Kidney (tissue), 14 donors: ENCODE data around the gene TMEM181. TPM values are rescaled to one million over a fixed set of nuclear protein-coding genes. Genes with fewer than 3 reads are reported as not detected.
A peak's percentile ranks its signal among the peaks of the same experiment; 100 is the strongest.

ENCODE experiments used
- DNase-seq, 5 donors: peaks; one replicate each; pipeline ENCODE4 v3.0.0-alpha.2; 2013 to 2020
- FAIRE-seq: peaks from 2 replicates; lab custom pipeline; 2012; peaks lifted over from hg19 to GRCh38; lab: Jason Lieb, UNC
- H3K27ac ChIP-seq, 2 donors: one replicate each; pipeline ENCODE4 v1.7.0; 2013; ENCODE audit warnings: low read depth in 2 of 2, low read length in 2 of 2, inconsistent platforms in 1 of 2
- H3K27me3 ChIP-seq: one replicate; pipeline ENCODE4 v1.7.1; 2013; ENCODE audit warnings: low read length, inconsistent platforms; ENCODE audit not compliant: control insufficient read depth, insufficient read depth
- H3K36me3 ChIP-seq, 3 donors: one replicate each; pipeline versions ENCODE4 v1.7.0 to v1.7.1; 2013; ENCODE audit warnings: low read length in 3 of 3, control low read depth in 1 of 3, inconsistent platforms in 1 of 3; ENCODE audit not compliant: insufficient read depth in 3 of 3, control insufficient read depth in 2 of 3
- H3K4me1 ChIP-seq, 3 donors: one replicate each; pipeline versions ENCODE4 v1.7.0 to v1.7.1; 2013; ENCODE audit warnings: low read length in 3 of 3, inconsistent platforms in 1 of 3, low read depth in 1 of 3; ENCODE audit not compliant: control insufficient read depth in 2 of 3, insufficient read depth in 2 of 3
- H3K4me3 ChIP-seq, 3 donors: one replicate each; pipeline versions ENCODE4 v1.7.0 to v1.8.1; 2013; ENCODE audit warnings: low read length in 3 of 3, control low read depth in 1 of 3, inconsistent platforms in 1 of 3
- H3K9ac ChIP-seq, 3 donors: one replicate each; pipeline versions ENCODE4 v1.7.0 to v1.7.1; 2013; ENCODE audit warnings: low read length in 3 of 3, control low read depth in 1 of 3, inconsistent platforms in 1 of 3
- H3K9me3 ChIP-seq, 3 donors: one replicate each; pipeline versions ENCODE4 v1.7.0 to v1.7.1; 2013; ENCODE audit warnings: low read length in 3 of 3, control low read depth in 1 of 3, inconsistent platforms in 1 of 3; ENCODE audit not compliant: control insufficient read depth in 2 of 3, insufficient read depth in 1 of 3
- CTCF ChIP-seq: IDR thresholded peaks from 3 replicates; pipeline ENCODE4 v1.5.1; 2012; ENCODE audit warnings: mild to moderate bottlenecking, moderate library complexity, borderline replicate concordance; ENCODE audit not compliant: insufficient read depth; ENCODE audit errors: extremely low read depth
- intact Hi-C: fragments of 100-400 bp; cut with DNase I; formaldehyde crosslinking; loops from one replicate; pipeline ENCODE4 v1.11.1; 2022
- polyA plus RNA-seq: library from polyadenylated mRNA; stranded (reverse); fragments of 350-450 nt; fragmentation: Illumina TruSeq; extraction: RNeasy Lipid Tissue Mini Kit (QIAGEN cat#74804); gene quantifications from one replicate; pipeline ENCODE4 v1.2.3, GENCODE V29; 2014; ENCODE audit warnings: low read depth, low replicate concordance; ENCODE audit not compliant: insufficient read depth
- total RNA-seq: library from RNA; stranded (reverse); fragmentation: NEBNext Ultra II Directional; extraction: Animal tissue kit (Norgen Biotek cat#: 25700); gene quantifications from one replicate; pipeline ENCODE4 v1.2.1, GENCODE V29; 2021
- donor health status: control.
- donor health status: control.
- donor health status: control.
- donor health status: control.
- donor health status: control.
- donor health status: DM: yes; HTN: yes; CAD: no.
- donor health status: Normal renal cell carcinoma (clear cell type).

The TMEM181 gene
- total and polyA plus RNA-seq, 2 donors from 2014 or later, result 6.9 to 19.9 TPM

- DNase-seq (peak in 1 of 5 donors; percentile 25), FAIRE-seq (no peak)
- Histone ChIP-seq H3K27me3 (no peaks in the 10 kb centered on the region), H3K9ac (no peak overlapping the region), H3K9me3 (no peaks in the 10 kb centered on the region), H3K4me3 (no peak overlapping the region), H3K4me1 (peaks cover 0 to 2% (median 0%) of the 10 kb centered on the region in 3 donors), H3K36me3 (no peaks in the 10 kb centered on the region), H3K27ac (no peak overlapping the region)
- intact Hi-C loops, result no loop called here
- TF ChIP-seq CTCF, result no peak
These were observed 6.4 kb downstream of the TMEM181 start for GRCh38 chr6:158566207-158566818.

GRCh38 chr6:158567152-158567551 is 7.3 kb downstream of the TMEM181 start:
- intact Hi-C loops, result no loop called here
- no peaks in the 10 kb centered on the region for H3K27me3 ChIP-seq
- no peak overlapping the region for H3K9ac ChIP-seq
- peaks cover 0 to 2% (median 0%) of the 10 kb centered on the region in 3 donors for H3K4me1 ChIP-seq
- H3K4me3 ChIP-seq, result no peak overlapping the region
- FAIRE-seq, result no peak
- no peak for TF ChIP-seq CTCF
- peak in 1 of 5 donors; percentile 45 for DNase-seq
- no peaks in the 10 kb centered on the region for H3K36me3 ChIP-seq
- H3K27ac ChIP-seq, result no peak overlapping the region
- no peaks in the 10 kb centered on the region for H3K9me3 ChIP-seq

- no peak for TF ChIP-seq CTCF
- Histone ChIP-seq H3K9me3 (no peaks in the 10 kb centered on the region), H3K36me3 (no peaks in the 10 kb centered on the region), H3K27ac (no peak overlapping the region), H3K9ac (no peak overlapping the region), H3K4me3 (no peak overlapping the region), H3K27me3 (no peaks in the 10 kb centered on the region), H3K4me1 (peaks cover 0 to 2% (median 0%) of the 10 kb centered on the region in 3 donors)
- DNase-seq (no peak), FAIRE-seq (no peak)
- intact Hi-C loops, result no loop called here
These were observed 8.0 kb downstream of the TMEM181 start for GRCh38 chr6:158567871-158568401.

- intact Hi-C loops, result no loop called here
- Histone ChIP-seq H3K4me3 (no peak overlapping the region), H3K9me3 (no peaks in the 10 kb centered on the region), H3K27me3 (no peaks in the 10 kb centered on the region), H3K36me3 (no peaks in the 10 kb centered on the region), H3K27ac (no peak overlapping the region), H3K4me1 (peaks cover 0 to 2% (median 0%) of the 10 kb centered on the region in 3 donors), H3K9ac (no peak overlapping the region)
- TF ChIP-seq CTCF, result no peak
- no peak for DNase-seq
- FAIRE-seq, result no peak
These were observed 8.7 kb downstream of the TMEM181 start for GRCh38 chr6:158568549-158568948.
